ENCODE measurements around the gene MEFV.

- TF ChIP-seq TSHZ2 (CRISPR knock-in tag; IDR thresholded peaks at IDR 0.05) (no peak), ZNF70 (CRISPR knock-in tag; IDR thresholded peaks at IDR 0.05) (no peak)
These were observed 36.2 kb upstream of the MEFV start for GRCh38 chr16:3292604-3293003.

Measured in SK-N-SH treated with all-trans-retinoic acid at 6 μM for 48 hours (cell line).